GM21737 (cell line): ENCODE data around the gene NSG1.
"Not testable (repeated sequence)": the region's sequence is repeated elsewhere in the genome, so short reads cannot be mapped to it uniquely, and the experiment has no call there.

Source experiments
- ATAC-seq: cut with Tn5 transposase; IDR thresholded peaks from one replicate; pipeline ENCODE4 v1.9.1; 2021; ENCODE audit warnings: mild to moderate bottlenecking, moderate library complexity; ENCODE audit not compliant: unreplicated experiment

Gene NSG1

GRCh38 chr4:4415806-4416805 is 29.2 kb downstream of the NSG1 start:
- no peak for ATAC-seq

GRCh38 chr4:4416981-4417380 is 30.1 kb downstream of the NSG1 start:
- no peak for ATAC-seq

- ATAC-seq: no peak
Observed at GRCh38 chr4:4417886-4418285, 31.0 kb downstream of the NSG1 start.

- no peak for ATAC-seq
Observed at GRCh38 chr4:4418676-4419390, 31.9 kb downstream of the NSG1 start.

- ATAC-seq: no peak
Observed at GRCh38 chr4:4419896-4420295, 33.0 kb downstream of the NSG1 start.

GRCh38 chr4:4420421-4420820 is 33.5 kb downstream of the NSG1 start:
- ATAC-seq: no peak

- ATAC-seq: no peak
Observed at GRCh38 chr4:4421356-4421755, 34.5 kb downstream of the NSG1 start.

GRCh38 chr4:4422117-4422516 is 35.2 kb downstream of the NSG1 start:
- not testable (repeated sequence) for ATAC-seq

GRCh38 chr4:4422856-4423499 is 36.1 kb downstream of the NSG1 start:
- no peak for ATAC-seq

GRCh38 chr4:4423706-4424498 is 37.0 kb downstream of the NSG1 start:
- no peak for ATAC-seq

GRCh38 chr4:4424499-4425115 is 37.7 kb downstream of the NSG1 start:
- no peak for ATAC-seq

- no peak for ATAC-seq
Observed at GRCh38 chr4:4425119-4425690, 38.3 kb downstream of the NSG1 start.

- ATAC-seq: no peak
Observed at GRCh38 chr4:4425696-4426095, 38.8 kb downstream of the NSG1 start.

- no peak for ATAC-seq
Observed at GRCh38 chr4:4426511-4427120, 39.7 kb downstream of the NSG1 start.

- ATAC-seq: no peak
Observed at GRCh38 chr4:4427121-4427870, 40.4 kb downstream of the NSG1 start.

GRCh38 chr4:4427886-4428285 is 41.0 kb downstream of the NSG1 start:
- no peak for ATAC-seq

- no peak for ATAC-seq
Observed at GRCh38 chr4:4428966-4429875, 42.3 kb downstream of the NSG1 start.
